GM10248 (cell line): Measurements from ENCODE around the gene HOXA7.

Experiments used
- CTCF ChIA-PET: fragments of 300-600 bp; sonication (Branson Sonifier 250); formaldehyde crosslinking; extraction: SDS; loops from one replicate; lab custom pipeline; 2021; ENCODE audit warnings: antibody characterized with exemption; lab: Yijun Ruan, JAX
- POLR2A ChIA-PET: fragments of 350-650 bp; sonication (Branson Sonifier 250); formaldehyde crosslinking; extraction: SDS; loops from one replicate; lab custom pipeline; 2020; ENCODE audit warnings: antibody characterized with exemption; lab: Yijun Ruan, JAX
- DNase-seq: peaks from one replicate; pipeline ENCODE4 v3.0.0; 2012; ENCODE audit errors: extremely low spot score
- TF ChIP-seq, protein P1 (sequence below): IDR thresholded peaks from 2 replicates; pipeline ENCODE4 v1.5.1; 2012; ENCODE audit warnings: mild to moderate bottlenecking, low read depth; ENCODE audit errors: extremely low read depth, missing control alignments, control extremely low read depth

The HOXA7 gene

GRCh38 chr7:27202018-27202861 lies 45.8 kb upstream of the HOXA7 start:
- ChIA-PET POLR2A (no interaction called here), CTCF (interaction anchor here (0.8 to 1.3 kb wide), 2 partner anchors 40 to 403 kb away, joined by 3 read pairs; no protein-coding TSS in a partner anchor)
- no peak for DNase-seq
- TF ChIP-seq, protein P1, sequence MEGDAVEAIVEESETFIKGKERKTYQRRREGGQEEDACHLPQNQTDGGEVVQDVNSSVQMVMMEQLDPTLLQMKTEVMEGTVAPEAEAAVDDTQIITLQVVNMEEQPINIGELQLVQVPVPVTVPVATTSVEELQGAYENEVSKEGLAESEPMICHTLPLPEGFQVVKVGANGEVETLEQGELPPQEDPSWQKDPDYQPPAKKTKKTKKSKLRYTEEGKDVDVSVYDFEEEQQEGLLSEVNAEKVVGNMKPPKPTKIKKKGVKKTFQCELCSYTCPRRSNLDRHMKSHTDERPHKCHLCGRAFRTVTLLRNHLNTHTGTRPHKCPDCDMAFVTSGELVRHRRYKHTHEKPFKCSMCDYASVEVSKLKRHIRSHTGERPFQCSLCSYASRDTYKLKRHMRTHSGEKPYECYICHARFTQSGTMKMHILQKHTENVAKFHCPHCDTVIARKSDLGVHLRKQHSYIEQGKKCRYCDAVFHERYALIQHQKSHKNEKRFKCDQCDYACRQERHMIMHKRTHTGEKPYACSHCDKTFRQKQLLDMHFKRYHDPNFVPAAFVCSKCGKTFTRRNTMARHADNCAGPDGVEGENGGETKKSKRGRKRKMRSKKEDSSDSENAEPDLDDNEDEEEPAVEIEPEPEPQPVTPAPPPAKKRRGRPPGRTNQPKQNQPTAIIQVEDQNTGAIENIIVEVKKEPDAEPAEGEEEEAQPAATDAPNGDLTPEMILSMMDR: no peak

- TF ChIP-seq, protein P1: no peak
- POLR2A ChIA-PET: no interaction called here
- CTCF ChIA-PET: interaction anchor here (1.3 kb wide), 1 partner anchor 403 kb away, joined by 3 read pairs; no protein-coding TSS in a partner anchor
- no peak for DNase-seq
Observed at GRCh38 chr7:27201580-27202017, 45.1 kb upstream of the HOXA7 start.

- ChIA-PET CTCF (interaction anchor here (2.7 kb wide), 1 partner anchor 8 kb away, joined by 12 read pairs; no protein-coding TSS in a partner anchor), POLR2A (no interaction called here)
Observed at GRCh38 chr7:27200761-27201579, 44.5 kb upstream of the HOXA7 start.

DNA sequence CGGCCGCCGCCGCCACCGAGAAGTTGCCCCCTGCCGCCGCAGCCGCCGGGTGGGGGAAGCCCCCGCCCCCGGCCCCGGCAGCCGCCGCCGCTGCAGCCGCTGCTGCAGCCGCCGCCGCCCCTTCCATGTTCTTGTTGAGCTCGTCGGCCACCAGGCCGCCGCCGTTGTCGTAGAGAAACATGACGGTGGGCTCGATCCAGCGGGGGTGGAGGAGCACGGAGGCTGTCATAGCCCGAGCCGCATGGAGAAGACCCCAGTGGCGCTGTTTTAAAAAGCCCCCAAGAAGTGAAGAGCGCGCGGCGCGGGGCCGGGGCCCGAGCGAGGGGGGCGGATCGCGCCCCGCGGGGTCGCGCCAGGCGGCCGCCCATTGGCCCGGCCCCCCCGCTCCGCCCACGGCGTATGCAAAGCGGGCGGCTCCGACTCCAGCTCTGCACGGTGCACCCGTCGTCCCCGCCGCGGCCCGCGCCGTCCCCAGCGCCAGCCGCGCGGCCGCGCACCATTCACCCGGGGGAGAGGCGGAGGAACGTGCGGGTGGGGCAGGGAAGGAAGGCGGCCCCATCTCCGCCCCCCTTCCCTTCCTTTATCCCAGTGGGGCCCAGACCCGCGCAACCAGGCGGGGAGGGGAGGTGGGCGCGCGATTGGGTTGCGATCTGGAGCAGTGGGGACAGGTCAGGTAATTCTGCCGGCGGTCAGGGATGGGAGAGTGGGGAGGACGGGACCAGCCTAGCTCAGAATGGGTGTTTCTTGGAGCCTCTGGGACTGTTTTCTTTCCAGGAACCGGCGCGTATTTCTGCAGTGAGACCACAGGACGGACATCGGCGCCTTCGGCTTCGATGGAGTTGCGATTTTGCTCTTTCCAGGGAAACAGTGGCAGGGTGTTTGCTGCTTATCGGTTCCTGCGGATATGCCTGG lies 43.6 kb upstream of the HOXA7 start, which contains the start of gene HOXA13:
HOXA13 (minus strand) TSS at position 243 of the 912 bp plus-strand sequence; CDS start at position 229, 14 bp downstream.
- CTCF ChIA-PET: interaction anchor here (1.1 to 2.7 kb wide), 5 partner anchors 9 to 820 kb away, joined by 3 to 12 read pairs (median 6); no protein-coding TSS in a partner anchor
- TF ChIP-seq, protein P1: no peak
- no peak for DNase-seq
- POLR2A ChIA-PET: no interaction called here

More at GRCh38 chr7:27200761-27201579, 44.5 kb upstream of the HOXA7 start:
- no peak for DNase-seq
- TF ChIP-seq, protein P1: no peak

DNA sequence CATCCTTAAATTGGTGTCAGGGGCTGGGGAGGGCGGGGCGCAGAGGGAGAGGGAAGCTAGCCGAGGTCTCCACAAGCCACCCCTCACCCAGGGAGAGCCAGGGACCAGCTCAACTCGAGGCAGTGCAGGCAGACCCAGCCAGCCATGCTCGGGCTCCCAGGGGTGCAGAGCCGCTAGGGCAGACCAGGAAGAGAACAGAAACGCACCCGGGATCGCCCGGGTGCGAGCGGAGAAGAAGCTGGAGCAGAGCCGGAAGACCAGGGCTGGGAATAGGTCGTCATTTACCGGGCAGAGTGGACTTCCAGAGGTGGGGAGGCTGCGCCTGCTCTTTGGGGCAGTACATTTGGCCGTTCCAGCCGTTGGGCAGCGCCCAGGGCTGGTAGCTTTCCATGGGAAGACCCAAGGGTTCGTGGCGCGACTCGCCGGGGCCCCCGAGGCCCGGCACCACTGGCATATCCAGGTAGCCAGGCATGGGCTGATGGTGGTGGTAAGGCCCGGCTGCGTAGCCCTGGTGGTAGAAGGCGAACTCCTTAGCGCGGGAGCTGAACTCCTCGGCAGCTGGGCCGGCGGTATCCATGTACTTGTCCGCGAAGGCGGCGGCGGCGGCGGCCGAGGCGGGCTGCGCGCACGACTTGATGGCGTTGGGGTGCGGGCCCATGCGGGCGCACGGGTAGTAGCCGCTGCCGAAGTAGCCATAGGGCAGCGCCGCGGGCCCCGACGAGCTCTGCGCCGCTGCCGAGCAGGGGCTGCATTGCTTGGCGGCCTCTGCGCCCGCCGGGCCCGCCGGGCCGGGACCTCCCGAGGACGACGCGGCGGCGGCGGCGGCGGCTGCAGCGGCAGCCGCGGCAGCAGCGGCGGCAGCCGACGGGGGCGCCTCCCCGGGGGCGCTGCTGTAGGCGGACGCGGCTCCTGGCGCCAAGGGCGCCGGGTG lies 42.7 kb upstream of the HOXA7 start:
- TF ChIP-seq, protein P1: no peak
- no peak for DNase-seq
- POLR2A ChIA-PET: no interaction called here
- CTCF ChIA-PET: interaction anchor here (1.0 to 2.7 kb wide), 7 partner anchors 10 to 895 kb away, joined by 3 to 12 read pairs (median 3); no protein-coding TSS in a partner anchor
